ENCODE data around the gene NPC2. TPM values are rescaled to one million over a fixed set of nuclear protein-coding genes. Genes with fewer than 3 reads are reported as not detected.
"Not testable (repeated sequence)": the region's sequence is repeated elsewhere in the genome, so short reads cannot be mapped to it uniquely, and the experiment has no call there.

The NPC2 gene
- polyA plus RNA-seq, 1 donor, result 431 TPM

DNA sequence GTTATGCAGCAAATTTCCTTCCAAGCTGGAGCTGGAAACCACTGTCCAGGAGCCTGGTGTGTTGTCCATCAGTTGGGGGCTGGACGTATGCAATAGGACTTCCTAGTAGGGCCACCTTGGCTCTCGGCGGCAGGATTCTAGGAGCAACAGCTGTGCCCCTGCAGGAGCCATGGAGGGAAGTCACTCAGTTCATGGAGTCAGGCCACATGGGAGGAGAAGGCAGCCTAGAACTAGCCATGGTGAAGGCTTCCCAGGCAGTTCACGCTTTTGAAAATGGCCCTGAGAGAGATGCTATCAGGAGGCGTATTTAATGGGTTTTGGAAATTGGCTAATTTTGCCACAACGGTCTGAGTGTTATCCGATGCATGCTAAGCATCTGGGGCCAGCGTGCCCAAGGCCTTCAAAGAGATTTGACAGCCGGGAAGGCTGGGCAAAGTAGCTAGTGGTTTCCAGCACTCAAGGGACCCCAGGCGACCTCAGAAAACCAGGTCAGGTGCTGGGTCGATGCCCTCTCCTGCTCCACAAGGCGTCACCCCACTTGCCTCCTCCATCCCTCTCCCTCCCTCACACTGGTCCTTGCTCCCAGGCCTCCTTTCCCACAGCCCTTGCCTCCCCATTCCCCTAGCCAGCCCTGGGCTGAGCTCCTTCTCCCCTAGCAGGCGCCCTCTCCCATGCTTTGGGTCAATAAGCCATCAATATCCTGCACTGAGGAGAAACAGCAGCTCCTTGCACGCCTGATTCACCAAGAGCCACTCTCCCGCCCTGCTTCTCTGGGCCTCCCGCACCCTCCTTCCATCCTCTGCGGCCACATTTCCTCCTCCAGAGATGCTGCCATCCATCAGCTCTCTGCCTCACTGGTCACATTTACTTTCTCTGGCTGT lies 36.2 kb downstream of the NPC2 start:
- no peaks in the 10 kb centered on the region for H3K9me3 ChIP-seq (ENCODE audit: control insufficient read depth, low read depth, low read length)

DNA sequence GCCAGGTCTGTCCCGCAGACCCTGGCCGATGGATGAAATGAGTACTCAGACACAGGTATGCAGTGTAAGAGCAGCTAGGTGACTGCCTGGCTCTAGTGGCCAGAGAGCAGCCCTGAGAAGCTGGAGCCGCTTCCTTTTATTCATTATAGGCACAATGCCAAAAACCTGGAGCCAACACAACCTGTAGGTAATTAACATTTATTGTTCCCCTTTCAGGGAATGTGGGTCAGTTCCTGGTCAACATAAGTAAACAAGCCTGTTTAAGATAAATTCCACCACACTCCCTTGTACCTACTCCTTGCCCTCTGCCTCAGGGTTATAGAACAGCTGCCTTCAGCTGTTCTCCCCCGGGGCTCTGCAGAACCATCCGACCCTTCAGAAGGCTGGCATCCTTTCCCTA lies 38.7 kb downstream of the NPC2 start:
- not testable (repeated sequence) for H3K9me3 ChIP-seq (ENCODE audit: control insufficient read depth, low read depth, low read length); H3K27ac ChIP-seq (ENCODE audit: low read length); H3K4me1 ChIP-seq (ENCODE audit: control insufficient read depth, insufficient read depth, low read length); DNase-seq; H3K36me3 ChIP-seq (ENCODE audit: control insufficient read depth, insufficient read depth, low read length); H3K4me3 ChIP-seq (ENCODE audit: low read length); H3K27me3 ChIP-seq (ENCODE audit: control insufficient read depth, insufficient read depth, low read length)
- WGBS (ENCODE audit: insufficient coverage, low lambda C conversion rate), result no CpG with 5 or more reads among the region's 5 CpGs

More for the DNA sequence above, 36.2 kb downstream of the NPC2 start:
- DNase-seq, result no peak
- no peak overlapping the region for H3K27ac ChIP-seq (ENCODE audit: low read length)
- no peak overlapping the region for H3K4me3 ChIP-seq (ENCODE audit: low read length)
- H3K36me3 ChIP-seq (ENCODE audit: control insufficient read depth, insufficient read depth, low read length), result no peaks in the 10 kb centered on the region
- 74% methylated on average over 5 of the region's 17 CpGs for WGBS (ENCODE audit: insufficient coverage, low lambda C conversion rate)
- no peaks in the 10 kb centered on the region for H3K27me3 ChIP-seq (ENCODE audit: control insufficient read depth, insufficient read depth, low read length)
- H3K4me1 ChIP-seq (ENCODE audit: control insufficient read depth, insufficient read depth, low read length), result no peaks in the 10 kb centered on the region

DNA sequence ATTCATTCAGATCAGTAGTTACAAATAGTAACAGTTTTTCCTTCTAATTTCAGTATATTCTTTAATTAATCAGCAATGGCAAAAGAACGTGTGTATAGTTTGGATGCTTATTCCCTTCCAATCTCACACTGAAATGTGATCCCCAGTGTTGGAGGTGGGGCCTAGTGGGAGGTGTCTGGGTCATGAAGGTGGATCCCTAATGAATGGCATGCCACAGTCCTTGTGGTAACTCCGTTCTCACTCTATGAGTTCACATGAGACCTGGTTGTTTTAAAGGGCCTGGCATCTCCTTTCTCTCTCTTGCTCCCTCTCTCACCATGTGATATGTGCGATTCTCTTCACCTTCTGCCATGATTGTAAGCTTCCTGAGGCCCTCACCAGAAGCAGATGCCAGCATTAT lies 48.2 kb downstream of the NPC2 start:
- Histone ChIP-seq H3K4me1 (ENCODE audit: control insufficient read depth, insufficient read depth, low read length) (no peaks in the 10 kb centered on the region), H3K27me3 (ENCODE audit: control insufficient read depth, insufficient read depth, low read length) (no peaks in the 10 kb centered on the region), H3K9me3 (ENCODE audit: control insufficient read depth, low read depth, low read length) (no peaks in the 10 kb centered on the region), H3K4me3 (ENCODE audit: low read length) (no peak overlapping the region), H3K27ac (ENCODE audit: low read length) (no peak overlapping the region), H3K36me3 (ENCODE audit: control insufficient read depth, insufficient read depth, low read length) (no peaks in the 10 kb centered on the region)
- WGBS (ENCODE audit: insufficient coverage, low lambda C conversion rate), result no CpG with 5 or more reads among the region's 3 CpGs
- DNase-seq, result no peak

DNA sequence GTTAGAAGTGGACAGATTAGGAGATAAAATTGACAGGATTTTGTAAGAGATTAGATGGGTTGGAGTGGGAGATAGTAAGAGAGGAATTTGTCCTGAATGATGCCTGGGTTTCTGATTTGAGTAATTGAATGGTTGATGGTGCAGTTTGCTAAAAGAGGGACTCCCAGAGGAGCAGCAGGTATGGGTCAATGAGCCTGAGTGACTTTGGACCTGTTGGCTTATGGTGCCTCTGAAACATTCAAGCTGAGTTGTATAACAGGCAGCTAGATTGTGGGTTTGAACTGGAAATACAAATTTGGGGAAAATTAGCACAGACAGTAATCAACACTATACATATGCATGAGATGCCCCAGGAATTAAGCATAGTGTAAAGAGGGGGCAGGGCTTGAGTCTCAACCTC lies 50.3 kb downstream of the NPC2 start:
- no peaks in the 10 kb centered on the region for H3K9me3 ChIP-seq (ENCODE audit: control insufficient read depth, low read depth, low read length)
- H3K36me3 ChIP-seq (ENCODE audit: control insufficient read depth, insufficient read depth, low read length), result no peaks in the 10 kb centered on the region

DNA sequence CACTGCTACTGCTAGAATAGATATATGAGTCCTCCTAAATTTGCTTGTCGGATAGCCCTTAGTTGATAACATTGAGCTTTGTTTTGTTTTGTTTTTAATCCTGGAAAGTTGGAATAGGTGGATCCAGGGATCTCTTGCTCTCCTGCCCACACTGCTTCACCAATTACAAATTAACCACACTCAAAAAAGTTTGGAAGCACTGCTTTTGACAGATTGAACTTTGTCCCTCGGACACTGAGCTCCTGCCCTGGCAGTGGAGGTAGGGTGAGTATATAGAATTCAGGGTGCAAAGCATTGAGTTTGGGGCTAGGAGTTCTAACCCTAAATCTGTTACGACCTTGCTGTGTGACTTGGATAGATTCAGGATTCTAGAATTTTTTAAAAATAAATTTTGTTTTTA lies 52.0 kb downstream of the NPC2 start:
- DNase-seq, result no peak
- no peaks in the 10 kb centered on the region for H3K36me3 ChIP-seq (ENCODE audit: control insufficient read depth, insufficient read depth, low read length)

More for the DNA sequence above, 50.3 kb downstream of the NPC2 start:
- no peak overlapping the region for H3K27ac ChIP-seq (ENCODE audit: low read length)
- no peaks in the 10 kb centered on the region for H3K4me1 ChIP-seq (ENCODE audit: control insufficient read depth, insufficient read depth, low read length)
- no peak for DNase-seq
- H3K4me3 ChIP-seq (ENCODE audit: low read length), result no peak overlapping the region
- no peaks in the 10 kb centered on the region for H3K27me3 ChIP-seq (ENCODE audit: control insufficient read depth, insufficient read depth, low read length)

DNA sequence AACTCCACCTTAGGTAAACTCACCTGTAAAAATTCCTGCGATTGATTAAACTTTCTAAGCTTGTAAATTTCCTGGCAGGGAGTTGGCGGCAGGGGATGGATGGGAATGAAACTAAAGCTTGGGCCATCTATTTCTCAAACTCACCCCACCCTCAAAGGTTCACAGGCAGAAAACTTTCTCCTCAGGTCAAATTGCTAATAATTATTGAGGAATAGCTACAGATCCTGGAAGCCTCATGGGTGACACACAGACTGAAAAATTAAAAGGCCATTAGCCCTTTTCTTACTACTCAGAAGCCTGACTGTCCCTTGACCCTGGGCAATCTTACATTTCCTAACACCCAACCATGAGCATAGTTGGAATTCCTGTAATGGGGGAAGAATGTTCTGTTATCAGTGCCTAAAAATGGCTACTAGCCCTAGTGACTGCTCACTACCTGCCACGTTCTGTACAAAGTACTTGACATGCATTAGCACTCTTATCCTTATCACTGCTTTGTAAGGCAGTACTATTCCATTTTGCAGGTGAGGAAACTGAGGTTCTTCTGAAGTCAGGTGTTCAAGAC lies 54.7 kb downstream of the NPC2 start:
- Histone ChIP-seq H3K4me3 (ENCODE audit: low read length) (no peak overlapping the region), H3K4me1 (ENCODE audit: control insufficient read depth, insufficient read depth, low read length) (no peaks in the 10 kb centered on the region), H3K36me3 (ENCODE audit: control insufficient read depth, insufficient read depth, low read length) (no peaks in the 10 kb centered on the region), H3K27me3 (ENCODE audit: control insufficient read depth, insufficient read depth, low read length) (no peaks in the 10 kb centered on the region), H3K9me3 (ENCODE audit: control insufficient read depth, low read depth, low read length) (no peaks in the 10 kb centered on the region), H3K27ac (ENCODE audit: low read length) (no peak overlapping the region)
- WGBS (ENCODE audit: insufficient coverage, low lambda C conversion rate), result no CpG with 5 or more reads among the region's 3 CpGs
- DNase-seq, result no peak

More for the DNA sequence above, 52.0 kb downstream of the NPC2 start:
- no CpG with 5 or more reads among the region's 3 CpGs for WGBS (ENCODE audit: insufficient coverage, low lambda C conversion rate)
- H3K4me1 ChIP-seq (ENCODE audit: control insufficient read depth, insufficient read depth, low read length), result no peaks in the 10 kb centered on the region
- no peaks in the 10 kb centered on the region for H3K27me3 ChIP-seq (ENCODE audit: control insufficient read depth, insufficient read depth, low read length)
- no peaks in the 10 kb centered on the region for H3K9me3 ChIP-seq (ENCODE audit: control insufficient read depth, low read depth, low read length)
- no peak overlapping the region for H3K27ac ChIP-seq (ENCODE audit: low read length)
- H3K4me3 ChIP-seq (ENCODE audit: low read length), result no peak overlapping the region

DNA sequence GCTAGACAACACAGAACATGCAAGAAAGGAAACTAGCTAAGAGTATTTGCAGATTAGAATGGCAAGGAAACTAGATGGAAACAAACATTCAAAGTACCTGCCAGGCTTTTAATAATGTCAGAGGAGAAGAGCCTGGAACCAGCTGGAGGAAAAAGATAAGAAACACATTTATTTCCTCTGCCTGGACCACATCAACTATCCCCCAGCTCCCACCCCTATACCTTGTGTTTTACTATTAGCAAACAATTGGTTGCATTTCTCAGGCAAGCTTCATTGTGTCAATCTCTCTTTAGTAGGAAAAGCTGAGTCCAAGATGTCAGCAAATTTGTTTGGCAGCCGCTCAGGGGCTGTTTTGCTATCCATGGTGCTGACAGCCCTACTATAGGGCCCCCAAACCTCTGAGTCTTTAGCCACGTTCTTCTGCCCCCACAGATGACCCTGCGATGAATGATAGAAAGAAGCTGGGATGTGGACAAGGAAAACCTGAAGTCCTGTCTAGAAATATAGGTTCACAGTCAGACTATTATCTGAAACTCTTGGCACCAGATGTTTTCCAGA lies 55.5 kb downstream of the NPC2 start:
- H3K27ac ChIP-seq (ENCODE audit: low read length), result no peak overlapping the region
- no peak overlapping the region for H3K4me3 ChIP-seq (ENCODE audit: low read length)
- WGBS (ENCODE audit: insufficient coverage, low lambda C conversion rate), result no CpG with 5 or more reads among the region's 3 CpGs
- H3K4me1 ChIP-seq (ENCODE audit: control insufficient read depth, insufficient read depth, low read length), result no peaks in the 10 kb centered on the region
- no peak for DNase-seq
- H3K36me3 ChIP-seq (ENCODE audit: control insufficient read depth, insufficient read depth, low read length), result no peaks in the 10 kb centered on the region
- no peaks in the 10 kb centered on the region for H3K9me3 ChIP-seq (ENCODE audit: control insufficient read depth, low read depth, low read length)
- H3K27me3 ChIP-seq (ENCODE audit: control insufficient read depth, insufficient read depth, low read length), result no peaks in the 10 kb centered on the region

DNA sequence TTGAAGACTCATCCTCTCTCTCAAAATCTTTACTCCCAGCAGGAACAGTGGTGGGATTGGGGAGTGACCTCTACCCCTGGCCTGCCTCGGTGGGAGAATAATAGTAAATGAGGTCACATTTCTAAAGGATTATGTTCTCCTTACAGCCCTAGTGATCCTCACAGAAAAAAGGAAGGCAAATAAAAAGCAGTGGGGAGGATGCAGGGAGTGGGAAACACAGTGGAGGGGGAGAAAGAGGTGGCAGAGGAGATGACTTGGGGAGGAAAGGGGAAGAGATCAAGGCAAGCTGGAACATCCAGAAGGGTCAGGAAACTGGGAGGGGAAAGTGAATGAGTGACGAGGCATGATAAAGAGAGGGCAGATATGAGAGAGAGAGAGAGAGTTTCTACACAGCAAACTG lies 58.8 kb downstream of the NPC2 start:
- Histone ChIP-seq H3K27ac (ENCODE audit: low read length) (no peak overlapping the region), H3K36me3 (ENCODE audit: control insufficient read depth, insufficient read depth, low read length) (no peaks in the 10 kb centered on the region), H3K9me3 (ENCODE audit: control insufficient read depth, low read depth, low read length) (no peaks in the 10 kb centered on the region), H3K4me1 (ENCODE audit: control insufficient read depth, insufficient read depth, low read length) (no peaks in the 10 kb centered on the region), H3K4me3 (ENCODE audit: low read length) (no peak overlapping the region), H3K27me3 (ENCODE audit: control insufficient read depth, insufficient read depth, low read length) (peaks cover 4% of the 10 kb centered on the region)
- DNase-seq, result no peak
- WGBS (ENCODE audit: insufficient coverage, low lambda C conversion rate), result 0% methylated on average over 1 of the region's 2 CpGs

DNA sequence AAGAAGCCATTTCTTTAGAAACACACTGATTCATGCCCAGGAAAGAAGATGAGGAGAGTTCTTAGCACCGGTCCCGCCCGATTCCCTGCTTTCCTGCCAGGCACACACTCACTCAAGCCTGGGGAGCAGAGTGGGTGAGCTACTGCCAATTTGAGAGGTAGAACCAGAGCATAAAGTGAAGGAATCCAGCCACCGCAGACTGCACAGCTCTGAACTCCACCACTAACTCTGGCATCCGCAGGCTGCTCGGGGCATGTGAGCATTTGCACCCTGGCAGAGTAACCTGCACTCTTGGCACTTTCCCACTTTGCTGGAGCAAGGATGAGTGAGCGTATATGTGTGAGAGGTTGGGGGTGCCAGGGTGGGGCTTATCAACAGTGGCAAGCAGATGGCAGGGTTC lies 63.1 kb downstream of the NPC2 start:
- no peaks in the 10 kb centered on the region for H3K4me1 ChIP-seq (ENCODE audit: control insufficient read depth, insufficient read depth, low read length)
- no CpG with 5 or more reads among the region's 7 CpGs for WGBS (ENCODE audit: insufficient coverage, low lambda C conversion rate)
- peaks cover 28% of the 10 kb centered on the region for H3K27me3 ChIP-seq (ENCODE audit: control insufficient read depth, insufficient read depth, low read length)
- H3K4me3 ChIP-seq (ENCODE audit: low read length), result no peak overlapping the region
- no peaks in the 10 kb centered on the region for H3K9me3 ChIP-seq (ENCODE audit: control insufficient read depth, low read depth, low read length)
- no peaks in the 10 kb centered on the region for H3K36me3 ChIP-seq (ENCODE audit: control insufficient read depth, insufficient read depth, low read length)
- no peak overlapping the region for H3K27ac ChIP-seq (ENCODE audit: low read length)
- DNase-seq, result no peak

All from large intestine (tissue), 3 donors.